ENCODE data around the gene ANK2.

ANK2 gene

GRCh38 chr4:113008716-113009115 is 40.7 kb upstream of the ANK2 start:
- no peak for TF ChIP-seq CTCF (conservative IDR thresholded peaks at IDR 0.05; ENCODE audit: low read depth, low read length)
- no peak for DNase-seq (ENCODE audit: low read depth)

GRCh38 chr4:113009461-113009860 is 40.0 kb upstream of the ANK2 start:
- DNase-seq (ENCODE audit: low read depth), result no peak
- no peak overlapping the region for H3K4me3 ChIP-seq (ENCODE audit: low read depth, low read length)
- TF ChIP-seq CTCF (conservative IDR thresholded peaks at IDR 0.05; ENCODE audit: low read depth, low read length), result no peak

More at GRCh38 chr4:113008716-113009115, 40.7 kb upstream of the ANK2 start:
- H3K4me3 ChIP-seq (ENCODE audit: low read depth, low read length), result no peak overlapping the region

- no peak for TF ChIP-seq CTCF (conservative IDR thresholded peaks at IDR 0.05; ENCODE audit: low read depth, low read length)
- DNase-seq (ENCODE audit: low read depth), result no peak
- no peak overlapping the region for H3K4me3 ChIP-seq (ENCODE audit: low read depth, low read length)
Measured at GRCh38 chr4:113012122-113012725, 37.2 kb upstream of the ANK2 start.

- no peak overlapping the region for H3K4me3 ChIP-seq (ENCODE audit: low read depth, low read length)
- DNase-seq (ENCODE audit: low read depth), result peak; percentile 2
- TF ChIP-seq CTCF (conservative IDR thresholded peaks at IDR 0.05; ENCODE audit: low read depth, low read length), result no peak
Measured at GRCh38 chr4:113012786-113013185, 36.7 kb upstream of the ANK2 start.

- DNase-seq (ENCODE audit: low read depth), result peak; percentile 8
- H3K4me3 ChIP-seq (ENCODE audit: low read depth, low read length), result no peak overlapping the region
- TF ChIP-seq CTCF (conservative IDR thresholded peaks at IDR 0.05; ENCODE audit: low read depth, low read length), result no peak
Measured at GRCh38 chr4:113013751-113014150, 35.7 kb upstream of the ANK2 start.

- no peak for TF ChIP-seq CTCF (conservative IDR thresholded peaks at IDR 0.05; ENCODE audit: low read depth, low read length)
- no peak overlapping the region for H3K4me3 ChIP-seq (ENCODE audit: low read depth, low read length)
- DNase-seq (ENCODE audit: low read depth), result no peak
Measured at GRCh38 chr4:113016377-113016776, 33.1 kb upstream of the ANK2 start.

GRCh38 chr4:113020966-113021365 is 28.5 kb upstream of the ANK2 start:
- DNase-seq (ENCODE audit: low read depth), result peak; percentile 39
- no peak for TF ChIP-seq CTCF (conservative IDR thresholded peaks at IDR 0.05; ENCODE audit: low read depth, low read length)

More at GRCh38 chr4:113020966-113021365, 28.5 kb upstream of the ANK2 start:
- H3K4me3 ChIP-seq (ENCODE audit: low read depth, low read length), result no peak overlapping the region
